A549 (cell line): Measurements from ENCODE around the gene TFEB.

ENCODE experiments used
- CHD4 ChIP-seq: fragments of 200-600 bp; sonication (generic); IDR thresholded peaks from 2 replicates; pipeline ENCODE4 v1.6.1; 2016; ENCODE audit warnings: antibody characterized with exemption, mild to moderate bottlenecking, borderline replicate concordance
- CTCF ChIP-seq: fragments of >200 bp; sonication (Bioruptor Twin); formaldehyde crosslinking; IDR thresholded peaks from 3 replicates; pipeline ENCODE4 v1.5.1; 2016
- EP300 ChIP-seq, 2 experiments: fragments of >200 bp; sonication (Bioruptor Twin); formaldehyde crosslinking; IDR thresholded peaks; 2 replicates in 1 of 2; 3 replicates in 1 of 2; pipeline ENCODE4 v1.6.1; 2016 to 2017
- JUN ChIP-seq, 2 experiments: fragments of >200 bp; sonication (Bioruptor Twin); formaldehyde crosslinking; IDR thresholded peaks; 2 replicates in 1 of 2; 3 replicates in 1 of 2; pipeline ENCODE4 v1.6.1; 2016 to 2017
- KDM1A ChIP-seq: fragments of 200-600 bp; sonication (generic); IDR thresholded peaks from 2 replicates; pipeline ENCODE4 v1.6.1; 2016; ENCODE audit warnings: low read depth, mild to moderate bottlenecking
- PHF8 ChIP-seq: fragments of 200-600 bp; sonication (generic); IDR thresholded peaks from 2 replicates; pipeline ENCODE4 v1.6.1; 2016; ENCODE audit warnings: low read depth, mild to moderate bottlenecking, antibody characterized with exemption, moderate library complexity, borderline replicate concordance
- RAD21 ChIP-seq, 2 experiments: fragments of >200 bp in 1 of 2; sonication (Bioruptor Twin) in 1 of 2; formaldehyde crosslinking in 1 of 2; IDR thresholded peaks in 1 of 2; conservative IDR thresholded peaks in 1 of 2; 2 replicates in 1 of 2; 3 replicates in 1 of 2; pipeline ENCODE4 v1.6.1; 2012 to 2018; ENCODE audit warnings: inconsistent platforms in 1 of 2
- RCOR1 ChIP-seq: fragments of 150-350 bp; IDR thresholded peaks from 2 replicates; pipeline ENCODE4 v1.6.1; 2014; ENCODE audit warnings: antibody characterized with exemption, low read length, low read depth
- REST ChIP-seq: fragments of 200-600 bp; sonication (generic); IDR thresholded peaks from 2 replicates; pipeline ENCODE4 v1.6.1; 2016; ENCODE audit warnings: antibody characterized with exemption, mild to moderate bottlenecking, moderate library complexity
- RFX5 ChIP-seq: fragments of 450-650 bp; IDR thresholded peaks from 2 replicates; pipeline ENCODE4 v1.7.1; 2014; ENCODE audit warnings: antibody characterized with exemption, mild to moderate bottlenecking, moderate library complexity
- RNF2 ChIP-seq: fragments of 200-600 bp; sonication (generic); IDR thresholded peaks from 2 replicates; pipeline ENCODE4 v1.6.1; 2016; ENCODE audit warnings: low read depth, mild to moderate bottlenecking, antibody characterized with exemption, moderate library complexity, borderline replicate concordance
- SREBF2 ChIP-seq: fragments of 450-650 bp; IDR thresholded peaks from 2 replicates; pipeline ENCODE4 v1.6.1; 2014; ENCODE audit warnings: mild to moderate bottlenecking, moderate library complexity
- TP53 ChIP-seq: fragments of 250-450 bp; sonication (Bioruptor Pico); IDR thresholded peaks from 2 replicates; pipeline ENCODE4 v1.5.0; 2021; ENCODE audit warnings: mild to moderate bottlenecking, moderate library complexity
- TF ChIP-seq, protein P1 (sequence below): IDR thresholded peaks from 2 replicates; pipeline ENCODE4 v1.6.1; 2012

GRCh38 chr6:41763470-41763869, 28.1 kb upstream of the TFEB start:
- TF ChIP-seq KDM1A = no peak
- no peak for TF ChIP-seq RCOR1
- TF ChIP-seq REST = no peak
- TF ChIP-seq RAD21 (conservative IDR thresholded peaks at IDR 0.05 in 1 of 2, IDR thresholded peaks at IDR 0.05 in 1 of 2) = no peak
- no peak for TF ChIP-seq CTCF
- no peak for TF ChIP-seq JUN (IDR thresholded peaks at IDR 0.05)
- TF ChIP-seq EP300 (IDR thresholded peaks at IDR 0.05) = no peak
- TF ChIP-seq PHF8 = no peak
- TF ChIP-seq SREBF2 = no peak
- TF ChIP-seq, protein P1, sequence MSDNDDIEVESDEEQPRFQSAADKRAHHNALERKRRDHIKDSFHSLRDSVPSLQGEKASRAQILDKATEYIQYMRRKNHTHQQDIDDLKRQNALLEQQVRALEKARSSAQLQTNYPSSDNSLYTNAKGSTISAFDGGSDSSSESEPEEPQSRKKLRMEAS = no peak
- no peak for TF ChIP-seq RNF2
- no peak for TF ChIP-seq TP53 (CRISPR knock-in tag)
- no peak for TF ChIP-seq CHD4
- TF ChIP-seq RFX5 = no peak
